HL-60 (cell line): ENCODE data around the gene NSMCE4A.

Source experiments
- POLR2AphosphoS5 ChIP-seq: IDR thresholded peaks from 2 replicates; pipeline ENCODE4 v1.6.1; 2012; ENCODE audit warnings: low read depth
- SPI1 ChIP-seq: IDR thresholded peaks from 2 replicates; pipeline ENCODE4 v1.6.1; 2012; ENCODE audit warnings: low read depth, mild to moderate bottlenecking, borderline replicate concordance
- TF ChIP-seq, protein P1 (sequence below): IDR thresholded peaks from one replicate; pipeline ENCODE4 v1.5.1; 2011; ENCODE audit warnings: low read length, control low read depth, inconsistent platforms; ENCODE audit not compliant: insufficient read depth
- TF ChIP-seq, protein P2 (sequence below): IDR thresholded peaks from 2 replicates; pipeline ENCODE4 v1.6.1; 2012; ENCODE audit warnings: low read depth; ENCODE audit not compliant: insufficient replicate concordance

DNA sequence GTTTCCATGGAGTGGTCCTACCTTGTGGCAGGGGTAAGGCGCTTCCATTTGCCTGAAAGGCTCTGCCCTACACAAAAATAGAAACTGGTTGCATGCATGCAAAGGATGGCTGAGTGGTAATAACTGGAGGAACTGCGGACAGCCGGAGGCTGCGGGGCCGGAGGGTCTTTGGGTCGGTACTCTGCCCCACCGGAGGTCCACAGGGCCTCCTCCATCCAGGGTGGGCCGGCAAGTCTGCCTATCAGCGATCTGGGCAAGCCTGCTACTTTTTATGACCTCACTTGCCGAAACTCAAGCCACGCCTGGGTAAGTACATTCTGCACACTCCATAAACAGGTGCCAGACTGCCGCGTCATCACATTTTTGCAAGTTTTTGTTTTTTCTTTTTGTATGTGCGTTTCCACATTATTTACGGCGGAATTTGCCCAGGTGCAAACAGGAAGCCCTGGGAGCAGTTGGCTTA is 44.0 kb upstream of the NSMCE4A start:
- TF ChIP-seq, protein P1, sequence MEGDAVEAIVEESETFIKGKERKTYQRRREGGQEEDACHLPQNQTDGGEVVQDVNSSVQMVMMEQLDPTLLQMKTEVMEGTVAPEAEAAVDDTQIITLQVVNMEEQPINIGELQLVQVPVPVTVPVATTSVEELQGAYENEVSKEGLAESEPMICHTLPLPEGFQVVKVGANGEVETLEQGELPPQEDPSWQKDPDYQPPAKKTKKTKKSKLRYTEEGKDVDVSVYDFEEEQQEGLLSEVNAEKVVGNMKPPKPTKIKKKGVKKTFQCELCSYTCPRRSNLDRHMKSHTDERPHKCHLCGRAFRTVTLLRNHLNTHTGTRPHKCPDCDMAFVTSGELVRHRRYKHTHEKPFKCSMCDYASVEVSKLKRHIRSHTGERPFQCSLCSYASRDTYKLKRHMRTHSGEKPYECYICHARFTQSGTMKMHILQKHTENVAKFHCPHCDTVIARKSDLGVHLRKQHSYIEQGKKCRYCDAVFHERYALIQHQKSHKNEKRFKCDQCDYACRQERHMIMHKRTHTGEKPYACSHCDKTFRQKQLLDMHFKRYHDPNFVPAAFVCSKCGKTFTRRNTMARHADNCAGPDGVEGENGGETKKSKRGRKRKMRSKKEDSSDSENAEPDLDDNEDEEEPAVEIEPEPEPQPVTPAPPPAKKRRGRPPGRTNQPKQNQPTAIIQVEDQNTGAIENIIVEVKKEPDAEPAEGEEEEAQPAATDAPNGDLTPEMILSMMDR, result no peak
- TF ChIP-seq POLR2AphosphoS5 (no peak), SPI1 (no peak)
- TF ChIP-seq, protein P2, sequence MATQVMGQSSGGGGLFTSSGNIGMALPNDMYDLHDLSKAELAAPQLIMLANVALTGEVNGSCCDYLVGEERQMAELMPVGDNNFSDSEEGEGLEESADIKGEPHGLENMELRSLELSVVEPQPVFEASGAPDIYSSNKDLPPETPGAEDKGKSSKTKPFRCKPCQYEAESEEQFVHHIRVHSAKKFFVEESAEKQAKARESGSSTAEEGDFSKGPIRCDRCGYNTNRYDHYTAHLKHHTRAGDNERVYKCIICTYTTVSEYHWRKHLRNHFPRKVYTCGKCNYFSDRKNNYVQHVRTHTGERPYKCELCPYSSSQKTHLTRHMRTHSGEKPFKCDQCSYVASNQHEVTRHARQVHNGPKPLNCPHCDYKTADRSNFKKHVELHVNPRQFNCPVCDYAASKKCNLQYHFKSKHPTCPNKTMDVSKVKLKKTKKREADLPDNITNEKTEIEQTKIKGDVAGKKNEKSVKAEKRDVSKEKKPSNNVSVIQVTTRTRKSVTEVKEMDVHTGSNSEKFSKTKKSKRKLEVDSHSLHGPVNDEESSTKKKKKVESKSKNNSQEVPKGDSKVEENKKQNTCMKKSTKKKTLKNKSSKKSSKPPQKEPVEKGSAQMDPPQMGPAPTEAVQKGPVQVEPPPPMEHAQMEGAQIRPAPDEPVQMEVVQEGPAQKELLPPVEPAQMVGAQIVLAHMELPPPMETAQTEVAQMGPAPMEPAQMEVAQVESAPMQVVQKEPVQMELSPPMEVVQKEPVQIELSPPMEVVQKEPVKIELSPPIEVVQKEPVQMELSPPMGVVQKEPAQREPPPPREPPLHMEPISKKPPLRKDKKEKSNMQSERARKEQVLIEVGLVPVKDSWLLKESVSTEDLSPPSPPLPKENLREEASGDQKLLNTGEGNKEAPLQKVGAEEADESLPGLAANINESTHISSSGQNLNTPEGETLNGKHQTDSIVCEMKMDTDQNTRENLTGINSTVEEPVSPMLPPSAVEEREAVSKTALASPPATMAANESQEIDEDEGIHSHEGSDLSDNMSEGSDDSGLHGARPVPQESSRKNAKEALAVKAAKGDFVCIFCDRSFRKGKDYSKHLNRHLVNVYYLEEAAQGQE, result no peak
